A673 (cell line): ENCODE measurements around the gene TSHR. TPM values are rescaled to one million over a fixed set of nuclear protein-coding genes. Genes with fewer than 3 reads are reported as not detected.

ENCODE experiments used
- BruUV-seq: library from RNA; stranded (reverse); fragments of 400-500 nt; replicated peaks from 2 replicates; lab custom pipeline; 2021; lab: Mats Ljungman, UMichigan
- CTCF ChIA-PET: fragments of 300-600 bp; sonication (Branson Sonifier 250); formaldehyde crosslinking; loops from one replicate; lab custom pipeline; 2022; ENCODE audit warnings: antibody characterized with exemption; lab: Charles Lee
- POLR2A ChIA-PET: fragments of 300-600 bp; sonication (Branson Sonifier 250); formaldehyde crosslinking; loops from one replicate; lab custom pipeline; 2022; ENCODE audit warnings: antibody characterized with exemption; ENCODE audit not compliant: low non-redundant PET; lab: Charles Lee
- DNase-seq: peaks from one replicate; pipeline ENCODE4 v3.0.0-alpha.2; 2015; ENCODE audit warnings: low spot score
- H3K27ac ChIP-seq: fragments of 200-600 bp; sonication (generic); 2 replicates; pipeline ENCODE4 v1.5.1; 2016; ENCODE audit warnings: mixed run types, low read depth, mild to moderate bottlenecking, mixed read lengths, antibody characterized with exemption, low read length; ENCODE audit not compliant: poor library complexity, severe bottlenecking
- H3K27me3 ChIP-seq: fragments of 200-600 bp; sonication (generic); replicated peaks from 2 replicates; pipeline ENCODE4 v1.6.1; 2017; ENCODE audit warnings: mixed run types, low read depth, mild to moderate bottlenecking, mixed read lengths, antibody characterized with exemption, low read length; ENCODE audit not compliant: insufficient read depth, poor library complexity
- H3K36me3 ChIP-seq: fragments of 200-600 bp; sonication (generic); 2 replicates; pipeline ENCODE4 v1.6.1; 2016; ENCODE audit warnings: mixed run types, mild to moderate bottlenecking, mixed read lengths, antibody characterized with exemption, low read length; ENCODE audit not compliant: insufficient read depth, poor library complexity, severe bottlenecking
- H3K4me1 ChIP-seq: fragments of 200-600 bp; sonication (generic); 2 replicates; pipeline ENCODE4 v1.6.1; 2017; ENCODE audit warnings: mixed run types, mild to moderate bottlenecking, mixed read lengths, antibody characterized with exemption, low read length; ENCODE audit not compliant: insufficient read depth, poor library complexity, severe bottlenecking
- H3K4me3 ChIP-seq: fragments of 200-600 bp; sonication (generic); 2 replicates; pipeline ENCODE4 v1.5.1; 2016; ENCODE audit warnings: low read depth, mixed run types, mild to moderate bottlenecking, mixed read lengths, low read length; ENCODE audit not compliant: poor library complexity, severe bottlenecking
- H3K9me3 ChIP-seq: fragments of 200-600 bp; sonication (generic); 2 replicates; pipeline ENCODE4 v1.6.1; 2016; ENCODE audit warnings: mixed run types, low read depth, mild to moderate bottlenecking, mixed read lengths, antibody characterized with exemption, low read length; ENCODE audit not compliant: poor library complexity, severe bottlenecking
- CTCF ChIP-seq: fragments of 300-800, 200-600 bp; sonication (generic); conservative IDR thresholded peaks from 2 replicates; pipeline ENCODE4 v1.5.1; 2017; ENCODE audit warnings: low read depth, mild to moderate bottlenecking, antibody characterized with exemption, low read length, moderate library complexity, mixed read lengths
- EZH2 ChIP-seq: fragments of 200-600 bp; sonication (generic); IDR thresholded peaks from 2 replicates; pipeline ENCODE4 v1.6.1; 2017; ENCODE audit warnings: borderline replicate concordance, low read depth, mild to moderate bottlenecking, mixed read lengths, antibody characterized with exemption, low read length; ENCODE audit not compliant: poor library complexity, severe bottlenecking
- intact Hi-C: fragments of 100-400 bp; cut with micrococcal nuclease; formaldehyde crosslinking; loops from one replicate; pipeline ENCODE4 v1.10.0; 2022; ENCODE audit not compliant: unreplicated experiment
- total RNA-seq: library from RNA; stranded (reverse); gene quantifications from 2 replicates; pipeline ENCODE4 v1.2.3, GENCODE V29; 2021

The TSHR gene
- total RNA-seq, 1 experiment from 2014 or later = not detected

DNA sequence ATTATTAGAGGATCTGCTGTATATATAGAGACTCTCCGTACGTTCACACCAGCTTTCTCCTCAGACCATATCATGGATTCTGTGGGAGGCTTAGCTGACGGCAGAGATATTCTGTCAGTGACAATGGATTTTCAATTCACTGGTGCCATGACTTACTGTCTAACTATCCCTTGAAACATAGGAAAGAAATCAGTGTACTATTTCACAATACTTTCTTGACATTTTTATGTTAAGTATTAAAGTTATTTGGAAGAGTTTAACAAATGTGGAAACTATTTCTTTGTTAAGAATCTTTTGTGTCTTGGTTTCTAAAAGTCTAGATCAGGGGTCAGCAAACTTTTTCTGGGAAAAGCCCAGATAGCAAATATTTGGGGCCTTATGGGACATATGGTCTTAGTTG, 146.8 kb downstream of the TSHR start:
- Histone ChIP-seq H3K27me3 (peaks cover 5% of the 10 kb centered on the region), H3K9me3 (no peaks in the 10 kb centered on the region), H3K36me3 (no peaks in the 10 kb centered on the region), H3K4me1 (no peaks in the 10 kb centered on the region), H3K27ac (no peak overlapping the region), H3K4me3 (no peak overlapping the region)
- ChIA-PET CTCF (no interaction called here), POLR2A (no interaction called here)
- no TSS peak for BruUV-seq
- TF ChIP-seq CTCF = no peak
- TF ChIP-seq EZH2 = no peak
- intact Hi-C loops = no loop called here
- no peak for DNase-seq

- H3K36me3 ChIP-seq = no peaks in the 10 kb centered on the region
- CTCF ChIA-PET = no interaction called here
- no peak for TF ChIP-seq CTCF
- no peak for TF ChIP-seq EZH2
- no peak overlapping the region for H3K27ac ChIP-seq
- POLR2A ChIA-PET = no interaction called here
- H3K4me1 ChIP-seq = no peaks in the 10 kb centered on the region
- DNase-seq = no peak
- BruUV-seq = no TSS peak
- intact Hi-C loops = no loop called here
- H3K27me3 ChIP-seq = peaks cover 3% of the 10 kb centered on the region
- H3K9me3 ChIP-seq = no peaks in the 10 kb centered on the region
- H3K4me3 ChIP-seq = no peak overlapping the region
Observed at GRCh38 chr14:81103443-81103842, 148.0 kb downstream of the TSHR start.

DNA sequence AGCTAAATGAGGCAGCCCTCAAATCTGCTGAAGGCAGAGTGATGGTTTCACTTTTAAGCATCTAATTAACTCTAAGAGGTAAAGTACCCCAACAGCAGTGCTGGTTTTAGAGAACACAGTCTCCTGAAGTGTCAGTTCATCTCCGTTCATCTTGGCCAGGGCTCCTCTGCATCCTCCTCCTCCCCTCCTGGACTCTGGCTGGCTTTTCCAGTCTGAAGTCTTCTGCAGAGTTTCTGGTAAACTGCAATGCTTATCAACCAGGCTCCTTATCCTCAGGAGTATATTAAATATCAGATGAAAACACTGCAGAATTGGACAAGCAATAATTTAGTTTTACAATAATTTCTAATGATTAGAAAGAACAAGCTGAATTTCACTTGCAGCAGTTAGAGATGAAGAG, 150.0 kb downstream of the TSHR start:
- ChIA-PET CTCF (no interaction called here), POLR2A (no interaction called here)
- H3K27ac ChIP-seq = no peak overlapping the region
- H3K36me3 ChIP-seq = no peaks in the 10 kb centered on the region
- H3K27me3 ChIP-seq = no peaks in the 10 kb centered on the region
- no peak for TF ChIP-seq EZH2
- no peak for TF ChIP-seq CTCF
- no TSS peak for BruUV-seq
- H3K4me3 ChIP-seq = no peak overlapping the region
- H3K4me1 ChIP-seq = no peaks in the 10 kb centered on the region
- no peaks in the 10 kb centered on the region for H3K9me3 ChIP-seq
- intact Hi-C loops = no loop called here
- no peak for DNase-seq
